ENCODE data around the gene COL17A1.

Gene COL17A1

GRCh38 chr10:104067525-104067924 lies 18.2 kb downstream of the COL17A1 start:
- no peaks in the 10 kb centered on the region for H3K9me3 ChIP-seq (ENCODE audit: low read length)
- no peak overlapping the region for H3K9ac ChIP-seq (ENCODE audit: low read length)
- H3K27ac ChIP-seq (ENCODE audit: low read depth, low read length), result no peak overlapping the region
- no peaks in the 10 kb centered on the region for H3K36me3 ChIP-seq (ENCODE audit: insufficient read depth, low read length)
- no peaks in the 10 kb centered on the region for H3K27me3 ChIP-seq (ENCODE audit: control insufficient read depth in 1 of 2, insufficient read depth in 2 of 2, low read length in 2 of 2)
- no peaks in the 10 kb centered on the region for H3K4me1 ChIP-seq (ENCODE audit: insufficient read depth, low read length)
- H3K4me3 ChIP-seq (ENCODE audit: low read depth in 1 of 2, low read length in 2 of 2), result no peak overlapping the region

- Histone ChIP-seq H3K9ac (ENCODE audit: low read length) (no peak overlapping the region), H3K4me1 (ENCODE audit: insufficient read depth, low read length) (no peaks in the 10 kb centered on the region), H3K27me3 (ENCODE audit: control insufficient read depth in 1 of 2, insufficient read depth in 2 of 2, low read length in 2 of 2) (no peaks in the 10 kb centered on the region), H3K27ac (ENCODE audit: low read depth, low read length) (no peak overlapping the region), H3K4me3 (ENCODE audit: low read depth in 1 of 2, low read length in 2 of 2) (no peak overlapping the region), H3K36me3 (ENCODE audit: insufficient read depth, low read length) (no peaks in the 10 kb centered on the region), H3K9me3 (ENCODE audit: low read length) (no peaks in the 10 kb centered on the region)
Observed at GRCh38 chr10:104066945-104067344, 18.7 kb downstream of the COL17A1 start.

GRCh38 chr10:104065748-104066147 lies 19.9 kb downstream of the COL17A1 start:
- no peak overlapping the region for H3K9ac ChIP-seq (ENCODE audit: low read length)
- no peak overlapping the region for H3K4me3 ChIP-seq (ENCODE audit: low read depth in 1 of 2, low read length in 2 of 2)
- no peaks in the 10 kb centered on the region for H3K9me3 ChIP-seq (ENCODE audit: low read length)
- H3K27ac ChIP-seq (ENCODE audit: low read depth, low read length), result no peak overlapping the region
- no peaks in the 10 kb centered on the region for H3K27me3 ChIP-seq (ENCODE audit: control insufficient read depth in 1 of 2, insufficient read depth in 2 of 2, low read length in 2 of 2)
- H3K36me3 ChIP-seq (ENCODE audit: insufficient read depth, low read length), result no peaks in the 10 kb centered on the region
- no peaks in the 10 kb centered on the region for H3K4me1 ChIP-seq (ENCODE audit: insufficient read depth, low read length)

GRCh38 chr10:104061196-104061595 lies 24.5 kb downstream of the COL17A1 start:
- no peaks in the 10 kb centered on the region for H3K27me3 ChIP-seq (ENCODE audit: control insufficient read depth in 1 of 2, insufficient read depth in 2 of 2, low read length in 2 of 2)
- no peaks in the 10 kb centered on the region for H3K4me1 ChIP-seq (ENCODE audit: insufficient read depth, low read length)
- no peak overlapping the region for H3K9ac ChIP-seq (ENCODE audit: low read length)
- H3K4me3 ChIP-seq (ENCODE audit: low read depth in 1 of 2, low read length in 2 of 2), result no peak overlapping the region
- H3K27ac ChIP-seq (ENCODE audit: low read depth, low read length), result no peak overlapping the region
- no peaks in the 10 kb centered on the region for H3K9me3 ChIP-seq (ENCODE audit: low read length)
- no peaks in the 10 kb centered on the region for H3K36me3 ChIP-seq (ENCODE audit: insufficient read depth, low read length)

- H3K36me3 ChIP-seq (ENCODE audit: insufficient read depth, low read length), result no peaks in the 10 kb centered on the region
- H3K4me1 ChIP-seq (ENCODE audit: insufficient read depth, low read length), result no peaks in the 10 kb centered on the region
- H3K27me3 ChIP-seq (ENCODE audit: control insufficient read depth in 1 of 2, insufficient read depth in 2 of 2, low read length in 2 of 2), result no peaks in the 10 kb centered on the region
- H3K4me3 ChIP-seq (ENCODE audit: low read depth in 1 of 2, low read length in 2 of 2), result no peak overlapping the region
- no peak overlapping the region for H3K9ac ChIP-seq (ENCODE audit: low read length)
- no peak overlapping the region for H3K27ac ChIP-seq (ENCODE audit: low read depth, low read length)
- H3K9me3 ChIP-seq (ENCODE audit: low read length), result no peaks in the 10 kb centered on the region
Observed at GRCh38 chr10:104059364-104059763, 26.3 kb downstream of the COL17A1 start.

GRCh38 chr10:104057717-104058116 lies 28.0 kb downstream of the COL17A1 start:
- Histone ChIP-seq H3K9me3 (ENCODE audit: low read length) (no peaks in the 10 kb centered on the region), H3K4me3 (ENCODE audit: low read depth in 1 of 2, low read length in 2 of 2) (no peak overlapping the region), H3K36me3 (ENCODE audit: insufficient read depth, low read length) (no peaks in the 10 kb centered on the region), H3K27ac (ENCODE audit: low read depth, low read length) (no peak overlapping the region), H3K9ac (ENCODE audit: low read length) (no peak overlapping the region), H3K4me1 (ENCODE audit: insufficient read depth, low read length) (no peaks in the 10 kb centered on the region), H3K27me3 (ENCODE audit: control insufficient read depth in 1 of 2, insufficient read depth in 2 of 2, low read length in 2 of 2) (no peaks in the 10 kb centered on the region)

- Histone ChIP-seq H3K4me3 (ENCODE audit: low read depth in 1 of 2, low read length in 2 of 2) (no peak overlapping the region), H3K4me1 (ENCODE audit: insufficient read depth, low read length) (no peaks in the 10 kb centered on the region), H3K27ac (ENCODE audit: low read depth, low read length) (no peak overlapping the region), H3K9me3 (ENCODE audit: low read length) (no peaks in the 10 kb centered on the region), H3K27me3 (ENCODE audit: control insufficient read depth in 1 of 2, insufficient read depth in 2 of 2, low read length in 2 of 2) (no peaks in the 10 kb centered on the region), H3K9ac (ENCODE audit: low read length) (no peak overlapping the region), H3K36me3 (ENCODE audit: insufficient read depth, low read length) (no peaks in the 10 kb centered on the region)
Observed at GRCh38 chr10:104056619-104057273, 28.9 kb downstream of the COL17A1 start.

- Histone ChIP-seq H3K27me3 (ENCODE audit: control insufficient read depth in 1 of 2, insufficient read depth in 2 of 2, low read length in 2 of 2) (no peaks in the 10 kb centered on the region), H3K9me3 (ENCODE audit: low read length) (no peaks in the 10 kb centered on the region), H3K4me1 (ENCODE audit: insufficient read depth, low read length) (no peaks in the 10 kb centered on the region), H3K36me3 (ENCODE audit: insufficient read depth, low read length) (no peaks in the 10 kb centered on the region), H3K4me3 (ENCODE audit: low read depth in 1 of 2, low read length in 2 of 2) (no peak overlapping the region), H3K27ac (ENCODE audit: low read depth, low read length) (no peak overlapping the region), H3K9ac (ENCODE audit: low read length) (no peak overlapping the region)
Observed at GRCh38 chr10:104054430-104054829, 31.2 kb downstream of the COL17A1 start.

- Histone ChIP-seq H3K4me1 (ENCODE audit: insufficient read depth, low read length) (no peaks in the 10 kb centered on the region), H3K27me3 (ENCODE audit: control insufficient read depth in 1 of 2, insufficient read depth in 2 of 2, low read length in 2 of 2) (no peaks in the 10 kb centered on the region), H3K9ac (ENCODE audit: low read length) (no peak overlapping the region), H3K9me3 (ENCODE audit: low read length) (no peaks in the 10 kb centered on the region), H3K4me3 (ENCODE audit: low read depth in 1 of 2, low read length in 2 of 2) (no peak overlapping the region), H3K27ac (ENCODE audit: low read depth, low read length) (no peak overlapping the region), H3K36me3 (ENCODE audit: insufficient read depth, low read length) (no peaks in the 10 kb centered on the region)
Observed at GRCh38 chr10:104053201-104053600, 32.5 kb downstream of the COL17A1 start.

GRCh38 chr10:104052431-104052830 lies 33.2 kb downstream of the COL17A1 start:
- H3K9ac ChIP-seq (ENCODE audit: low read length), result no peak overlapping the region
- no peaks in the 10 kb centered on the region for H3K36me3 ChIP-seq (ENCODE audit: insufficient read depth, low read length)
- no peak overlapping the region for H3K4me3 ChIP-seq (ENCODE audit: low read depth in 1 of 2, low read length in 2 of 2)
- H3K4me1 ChIP-seq (ENCODE audit: insufficient read depth, low read length), result no peaks in the 10 kb centered on the region
- H3K27ac ChIP-seq (ENCODE audit: low read depth, low read length), result no peak overlapping the region
- H3K9me3 ChIP-seq (ENCODE audit: low read length), result no peaks in the 10 kb centered on the region
- H3K27me3 ChIP-seq (ENCODE audit: control insufficient read depth in 1 of 2, insufficient read depth in 2 of 2, low read length in 2 of 2), result no peaks in the 10 kb centered on the region

- no peak overlapping the region for H3K9ac ChIP-seq (ENCODE audit: low read length)
Observed at GRCh38 chr10:104049504-104050250, 36.0 kb downstream of the COL17A1 start.

GRCh38 chr10:104046651-104047050 lies 39.0 kb downstream of the COL17A1 start:
- no peaks in the 10 kb centered on the region for H3K36me3 ChIP-seq (ENCODE audit: insufficient read depth, low read length)

More at GRCh38 chr10:104049504-104050250, 36.0 kb downstream of the COL17A1 start:
- no peaks in the 10 kb centered on the region for H3K9me3 ChIP-seq (ENCODE audit: low read length)
- no peaks in the 10 kb centered on the region for H3K4me1 ChIP-seq (ENCODE audit: insufficient read depth, low read length)
- no peak overlapping the region for H3K4me3 ChIP-seq (ENCODE audit: low read depth in 1 of 2, low read length in 2 of 2)
- no peaks in the 10 kb centered on the region for H3K36me3 ChIP-seq (ENCODE audit: insufficient read depth, low read length)
- no peak overlapping the region for H3K27ac ChIP-seq (ENCODE audit: low read depth, low read length)
- no peaks in the 10 kb centered on the region for H3K27me3 ChIP-seq (ENCODE audit: control insufficient read depth in 1 of 2, insufficient read depth in 2 of 2, low read length in 2 of 2)

More at GRCh38 chr10:104046651-104047050, 39.0 kb downstream of the COL17A1 start:
- Histone ChIP-seq H3K9ac (ENCODE audit: low read length) (no peak overlapping the region), H3K27me3 (ENCODE audit: control insufficient read depth in 1 of 2, insufficient read depth in 2 of 2, low read length in 2 of 2) (no peaks in the 10 kb centered on the region), H3K4me1 (ENCODE audit: insufficient read depth, low read length) (no peaks in the 10 kb centered on the region), H3K9me3 (ENCODE audit: low read length) (no peaks in the 10 kb centered on the region), H3K27ac (ENCODE audit: low read depth, low read length) (no peak overlapping the region), H3K4me3 (ENCODE audit: low read depth in 1 of 2, low read length in 2 of 2) (no peak overlapping the region)
